ENCODE measurements around the gene TMEM117.
"Not testable (repeated sequence)": the region's sequence is repeated elsewhere in the genome, so short reads cannot be mapped to it uniquely, and the experiment has no call there.

The TMEM117 gene

DNA sequence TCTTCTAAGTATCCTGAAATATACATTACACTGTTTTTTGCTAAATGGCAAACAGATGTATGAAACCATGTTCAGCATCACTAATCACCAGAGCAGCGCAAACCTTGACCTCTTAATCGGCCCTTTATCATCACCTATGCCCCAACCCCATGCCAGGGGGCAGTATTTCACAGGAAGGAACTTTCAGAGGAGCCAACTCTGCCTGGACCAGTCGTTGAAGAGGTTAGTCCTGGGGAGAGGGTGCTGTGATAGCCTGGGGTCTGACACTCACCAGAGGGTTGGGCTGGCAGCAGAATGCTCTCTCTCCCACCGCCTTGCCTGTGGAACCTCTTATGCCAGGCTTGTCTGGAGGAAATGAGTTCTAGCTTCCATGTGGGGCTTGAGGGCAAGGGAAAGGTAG, 411.7 kb downstream of the TMEM117 start:
- no peaks in the 10 kb centered on the region for H3K27me3 ChIP-seq (ENCODE audit: control insufficient read depth, insufficient read depth, low read length)
- no peaks in the 10 kb centered on the region for H3K4me1 ChIP-seq (ENCODE audit: control insufficient read depth, insufficient read depth, low read length)
- H3K4me3 ChIP-seq (ENCODE audit: low read depth, low read length) = no peak overlapping the region
- no peaks in the 10 kb centered on the region for H3K36me3 ChIP-seq (ENCODE audit: control insufficient read depth, insufficient read depth, low read length)
- no peak overlapping the region for H3K27ac ChIP-seq (ENCODE audit: low read depth, low read length)
- no peak overlapping the region for H3K9ac ChIP-seq (ENCODE audit: low read depth, low read length)
- no peaks in the 10 kb centered on the region for H3K9me3 ChIP-seq (ENCODE audit: control insufficient read depth, insufficient read depth, low read length)

DNA sequence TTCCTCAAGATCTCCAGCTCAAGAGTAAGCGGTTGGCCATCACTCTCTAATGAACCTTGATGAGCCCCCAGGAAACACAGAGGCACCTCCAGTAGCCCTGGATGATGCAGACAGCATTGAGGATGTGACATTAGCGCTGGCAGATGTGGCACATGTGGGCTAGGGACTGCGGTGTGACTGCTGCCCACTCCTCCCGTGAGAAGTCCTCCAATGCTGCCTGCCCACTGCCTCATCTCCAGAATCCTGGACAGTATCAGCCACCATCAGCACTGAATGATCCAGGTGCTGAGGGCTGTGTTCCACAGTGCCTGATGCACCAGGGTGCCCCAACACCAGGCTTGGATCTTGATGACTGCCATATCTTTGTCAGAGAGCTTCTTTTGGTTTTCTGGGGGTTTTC, 412.6 kb downstream of the TMEM117 start:
- Histone ChIP-seq H3K4me1 (ENCODE audit: control insufficient read depth, insufficient read depth, low read length) (no peaks in the 10 kb centered on the region), H3K27me3 (ENCODE audit: control insufficient read depth, insufficient read depth, low read length) (no peaks in the 10 kb centered on the region), H3K9me3 (ENCODE audit: control insufficient read depth, insufficient read depth, low read length) (no peaks in the 10 kb centered on the region), H3K4me3 (ENCODE audit: low read depth, low read length) (no peak overlapping the region), H3K9ac (ENCODE audit: low read depth, low read length) (no peak overlapping the region), H3K36me3 (ENCODE audit: control insufficient read depth, insufficient read depth, low read length) (no peaks in the 10 kb centered on the region), H3K27ac (ENCODE audit: low read depth, low read length) (no peak overlapping the region)

DNA sequence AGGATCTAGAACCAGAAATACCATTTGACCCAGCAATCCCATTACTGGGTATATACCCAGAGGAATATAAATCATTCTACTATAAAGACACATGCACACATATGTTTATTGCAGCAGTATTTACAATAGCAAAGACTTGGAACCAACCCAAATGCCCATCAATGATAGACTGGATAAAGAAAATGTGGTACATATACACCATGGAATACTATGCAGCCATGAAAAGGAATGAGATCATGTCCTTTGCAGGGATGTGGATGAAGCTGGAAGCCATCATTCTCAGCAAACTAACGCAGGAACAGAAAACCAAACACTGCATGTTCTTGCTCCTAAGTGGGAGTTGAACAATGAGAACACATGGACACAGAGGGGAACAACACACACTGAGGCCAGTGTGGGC, 414.6 kb downstream of the TMEM117 start:
- not testable (repeated sequence) for H3K9ac ChIP-seq (ENCODE audit: low read depth, low read length); H3K27me3 ChIP-seq (ENCODE audit: control insufficient read depth, insufficient read depth, low read length); H3K27ac ChIP-seq (ENCODE audit: low read depth, low read length); H3K9me3 ChIP-seq (ENCODE audit: control insufficient read depth, insufficient read depth, low read length); H3K36me3 ChIP-seq (ENCODE audit: control insufficient read depth, insufficient read depth, low read length); H3K4me1 ChIP-seq (ENCODE audit: control insufficient read depth, insufficient read depth, low read length); H3K4me3 ChIP-seq (ENCODE audit: low read depth, low read length)

DNA sequence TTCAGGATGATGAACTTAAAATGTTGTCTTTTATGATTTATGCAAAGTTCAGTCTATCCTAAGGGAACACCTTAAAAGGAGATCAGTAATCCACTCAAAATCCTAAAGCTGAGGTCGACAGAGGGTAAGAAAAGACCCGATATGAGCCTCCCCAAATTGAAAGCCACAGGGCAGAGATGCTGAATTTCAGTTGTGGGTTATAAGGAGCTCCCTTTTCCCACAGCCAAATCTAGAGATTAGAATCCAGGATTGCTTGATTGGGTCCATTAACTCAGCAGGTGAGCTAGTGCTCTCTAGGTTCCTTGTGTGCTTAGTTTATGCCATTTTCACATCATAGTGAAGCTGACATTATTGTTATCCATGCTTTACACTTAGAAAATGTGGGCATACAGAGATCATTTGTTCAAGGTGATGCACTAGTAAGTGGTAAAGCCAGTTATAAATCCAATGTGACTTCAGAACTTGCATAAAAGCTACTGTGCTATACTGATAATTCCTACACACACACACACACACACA, 417.5 kb downstream of the TMEM117 start:
- Histone ChIP-seq H3K36me3 (ENCODE audit: control insufficient read depth, insufficient read depth, low read length) (no peaks in the 10 kb centered on the region), H3K9ac (ENCODE audit: low read depth, low read length) (no peak overlapping the region), H3K4me3 (ENCODE audit: low read depth, low read length) (no peak overlapping the region), H3K9me3 (ENCODE audit: control insufficient read depth, insufficient read depth, low read length) (no peaks in the 10 kb centered on the region), H3K27ac (ENCODE audit: low read depth, low read length) (no peak overlapping the region), H3K27me3 (ENCODE audit: control insufficient read depth, insufficient read depth, low read length) (no peaks in the 10 kb centered on the region), H3K4me1 (ENCODE audit: control insufficient read depth, insufficient read depth, low read length) (no peaks in the 10 kb centered on the region)

DNA sequence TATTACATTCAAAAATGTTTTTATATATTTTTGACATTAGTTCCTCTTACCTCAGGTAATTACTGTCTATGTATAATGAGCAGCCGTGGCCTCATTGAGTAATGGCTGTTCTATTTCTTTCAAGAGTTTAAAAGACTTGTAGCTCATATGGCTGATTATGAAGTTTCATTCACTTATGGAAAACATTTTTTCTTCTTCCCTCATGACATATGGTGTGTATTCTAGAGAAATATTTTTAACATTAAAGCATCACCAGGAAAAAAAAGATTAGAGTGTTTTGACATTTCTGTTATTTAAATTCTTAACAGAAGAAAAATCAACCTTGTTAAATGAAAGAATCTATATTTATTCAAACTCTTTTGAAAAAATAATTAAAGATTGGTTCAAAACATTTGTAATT, 422.4 kb downstream of the TMEM117 start:
- Histone ChIP-seq H3K27ac (ENCODE audit: low read depth, low read length) (no peak overlapping the region), H3K9ac (ENCODE audit: low read depth, low read length) (no peak overlapping the region), H3K36me3 (ENCODE audit: control insufficient read depth, insufficient read depth, low read length) (no peaks in the 10 kb centered on the region), H3K4me1 (ENCODE audit: control insufficient read depth, insufficient read depth, low read length) (peaks cover 11% of the 10 kb centered on the region), H3K27me3 (ENCODE audit: control insufficient read depth, insufficient read depth, low read length) (no peaks in the 10 kb centered on the region), H3K9me3 (ENCODE audit: control insufficient read depth, insufficient read depth, low read length) (no peaks in the 10 kb centered on the region), H3K4me3 (ENCODE audit: low read depth, low read length) (no peak overlapping the region)

DNA sequence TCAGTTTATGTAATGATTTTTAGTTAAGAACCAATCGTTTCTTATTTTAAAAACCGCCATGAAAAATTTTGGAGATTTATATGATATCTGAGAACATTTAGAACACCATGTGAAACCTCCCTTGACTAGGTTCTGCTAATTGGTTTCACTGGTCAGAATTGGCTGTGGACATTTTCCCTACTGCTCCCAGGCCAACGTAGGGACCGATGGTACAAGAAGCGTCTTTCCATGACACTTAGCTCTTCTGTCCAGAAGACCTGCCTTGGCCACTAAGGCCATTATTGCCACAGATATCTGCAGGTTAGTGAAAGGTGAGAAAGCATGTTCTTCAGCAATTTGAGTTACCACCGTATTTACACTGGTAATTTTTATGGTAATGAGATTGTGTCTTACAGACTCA, 424.0 kb downstream of the TMEM117 start:
- no peak overlapping the region for H3K9ac ChIP-seq (ENCODE audit: low read depth, low read length)
- no peaks in the 10 kb centered on the region for H3K36me3 ChIP-seq (ENCODE audit: control insufficient read depth, insufficient read depth, low read length)
- H3K27me3 ChIP-seq (ENCODE audit: control insufficient read depth, insufficient read depth, low read length) = no peaks in the 10 kb centered on the region
- H3K4me1 ChIP-seq (ENCODE audit: control insufficient read depth, insufficient read depth, low read length) = peaks cover 11% of the 10 kb centered on the region
- no peak overlapping the region for H3K4me3 ChIP-seq (ENCODE audit: low read depth, low read length)
- no peaks in the 10 kb centered on the region for H3K9me3 ChIP-seq (ENCODE audit: control insufficient read depth, insufficient read depth, low read length)
- H3K27ac ChIP-seq (ENCODE audit: low read depth, low read length) = no peak overlapping the region

DNA sequence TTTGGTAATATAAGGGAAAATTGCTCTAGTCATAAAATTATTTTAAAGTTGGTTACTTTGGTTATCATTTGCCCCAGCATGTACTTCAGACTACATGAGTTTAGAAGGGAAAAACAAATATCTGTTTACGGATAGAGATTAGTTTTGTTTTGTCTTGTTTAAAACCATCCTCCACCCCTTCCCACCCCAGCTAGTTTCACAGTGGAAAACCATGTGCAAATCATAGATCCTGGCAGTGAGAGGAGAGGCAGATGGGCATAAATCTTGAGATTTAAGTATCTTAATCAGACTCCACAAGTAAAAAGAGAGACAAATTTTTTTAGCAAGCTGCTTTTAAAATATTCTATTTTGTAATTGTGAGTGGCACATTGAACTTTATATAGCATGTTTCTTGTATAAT, 424.7 kb downstream of the TMEM117 start:
- Histone ChIP-seq H3K4me1 (ENCODE audit: control insufficient read depth, insufficient read depth, low read length) (peaks cover 11% of the 10 kb centered on the region), H3K27ac (ENCODE audit: low read depth, low read length) (no peak overlapping the region), H3K36me3 (ENCODE audit: control insufficient read depth, insufficient read depth, low read length) (no peaks in the 10 kb centered on the region), H3K9me3 (ENCODE audit: control insufficient read depth, insufficient read depth, low read length) (no peaks in the 10 kb centered on the region), H3K4me3 (ENCODE audit: low read depth, low read length) (no peak overlapping the region), H3K27me3 (ENCODE audit: control insufficient read depth, insufficient read depth, low read length) (no peaks in the 10 kb centered on the region), H3K9ac (ENCODE audit: low read depth, low read length) (no peak overlapping the region)

DNA sequence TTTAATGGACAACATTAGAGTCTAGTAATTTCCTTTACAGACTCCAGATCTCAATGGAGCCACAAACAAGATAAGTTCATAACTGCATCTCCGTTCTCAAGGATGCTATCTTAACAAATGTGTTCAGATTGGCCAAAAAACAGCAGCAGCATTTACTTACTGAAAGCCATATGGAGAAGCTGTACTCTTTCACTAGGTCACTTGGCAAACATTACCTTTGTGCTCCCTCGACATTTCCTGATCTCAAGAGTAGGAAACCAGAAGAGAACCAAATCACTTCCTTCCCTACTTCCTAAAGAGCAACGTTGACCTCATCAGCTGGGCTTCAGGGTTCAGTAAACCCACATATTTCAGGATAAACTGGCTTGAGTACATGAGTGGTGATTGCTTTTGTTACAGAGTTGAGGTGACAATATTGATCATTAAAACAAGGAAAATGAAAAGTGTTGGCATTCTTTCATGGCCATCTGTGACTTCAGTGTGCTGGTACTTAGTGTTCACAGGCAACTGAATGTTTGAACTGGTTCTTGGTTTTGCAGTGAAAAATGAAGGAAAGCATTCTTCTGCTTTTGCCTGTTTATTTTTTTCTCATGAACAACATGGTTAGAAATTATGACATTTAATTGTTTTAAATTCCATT, 449.6 kb downstream of the TMEM117 start:
- H3K9ac ChIP-seq (ENCODE audit: low read depth, low read length) = no peak overlapping the region
- no peaks in the 10 kb centered on the region for H3K9me3 ChIP-seq (ENCODE audit: control insufficient read depth, insufficient read depth, low read length)
- H3K4me3 ChIP-seq (ENCODE audit: low read depth, low read length) = no peak overlapping the region
- no peak overlapping the region for H3K27ac ChIP-seq (ENCODE audit: low read depth, low read length)
- H3K36me3 ChIP-seq (ENCODE audit: control insufficient read depth, insufficient read depth, low read length) = no peaks in the 10 kb centered on the region
- H3K27me3 ChIP-seq (ENCODE audit: control insufficient read depth, insufficient read depth, low read length) = no peaks in the 10 kb centered on the region
- H3K4me1 ChIP-seq (ENCODE audit: control insufficient read depth, insufficient read depth, low read length) = no peaks in the 10 kb centered on the region

DNA sequence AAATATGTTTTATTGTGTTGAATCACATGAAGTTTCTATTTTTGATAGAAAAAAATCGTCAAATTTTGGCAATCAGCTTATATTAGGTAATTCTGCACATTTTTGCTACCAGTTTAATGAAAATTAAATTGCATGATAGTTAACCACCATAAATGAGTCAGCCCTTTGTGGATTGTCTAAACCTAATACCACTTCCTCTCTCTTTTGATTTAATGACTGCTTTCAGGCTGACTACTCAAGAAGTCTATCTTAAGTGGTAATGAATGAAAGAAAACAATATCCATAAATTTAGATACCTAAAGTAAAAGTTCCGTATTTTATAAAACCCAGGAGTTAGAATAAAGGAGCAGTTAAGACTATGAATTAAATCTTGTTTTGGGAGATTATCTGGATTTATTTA, 450.5 kb downstream of the TMEM117 start:
- H3K4me1 ChIP-seq (ENCODE audit: control insufficient read depth, insufficient read depth, low read length) = no peaks in the 10 kb centered on the region
- H3K27me3 ChIP-seq (ENCODE audit: control insufficient read depth, insufficient read depth, low read length) = no peaks in the 10 kb centered on the region
- H3K36me3 ChIP-seq (ENCODE audit: control insufficient read depth, insufficient read depth, low read length) = no peaks in the 10 kb centered on the region
- no peak overlapping the region for H3K4me3 ChIP-seq (ENCODE audit: low read depth, low read length)
- H3K9ac ChIP-seq (ENCODE audit: low read depth, low read length) = no peak overlapping the region
- H3K27ac ChIP-seq (ENCODE audit: low read depth, low read length) = no peak overlapping the region
- H3K9me3 ChIP-seq (ENCODE audit: control insufficient read depth, insufficient read depth, low read length) = no peaks in the 10 kb centered on the region

DNA sequence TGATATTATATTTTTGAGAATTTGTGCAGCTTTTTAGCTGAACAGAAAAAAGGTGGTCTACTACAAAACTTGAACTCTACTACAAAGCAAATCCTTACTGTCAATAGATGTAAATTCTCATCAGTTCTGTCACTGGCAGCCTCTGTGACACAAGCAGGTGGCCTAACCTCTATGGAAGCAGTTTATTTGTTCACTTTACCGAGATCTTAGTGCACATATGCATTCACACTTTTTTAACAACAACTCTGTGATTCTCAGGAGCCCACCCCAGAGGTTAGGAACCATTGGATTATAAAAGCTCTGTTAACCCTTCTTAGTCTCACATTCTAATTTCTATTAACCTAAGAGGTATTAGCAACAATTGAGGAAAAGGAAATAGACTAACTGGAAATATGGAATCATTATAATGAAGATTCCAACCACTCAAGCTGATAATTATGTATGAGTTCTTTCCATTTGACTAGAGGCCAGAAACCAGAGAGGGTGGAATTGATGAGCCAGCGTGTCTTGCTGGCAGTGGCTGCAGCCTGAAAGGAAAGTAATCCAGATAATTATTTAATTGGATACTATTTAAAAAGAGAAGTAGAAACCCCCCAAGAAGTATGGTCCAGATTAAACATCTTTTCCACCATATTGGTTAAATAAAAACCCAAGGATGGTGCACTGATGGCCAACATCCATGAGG, 451.1 kb downstream of the TMEM117 start:
- no peaks in the 10 kb centered on the region for H3K27me3 ChIP-seq (ENCODE audit: control insufficient read depth, insufficient read depth, low read length)
- H3K27ac ChIP-seq (ENCODE audit: low read depth, low read length) = no peak overlapping the region
- H3K4me1 ChIP-seq (ENCODE audit: control insufficient read depth, insufficient read depth, low read length) = no peaks in the 10 kb centered on the region
- no peak overlapping the region for H3K9ac ChIP-seq (ENCODE audit: low read depth, low read length)
- H3K4me3 ChIP-seq (ENCODE audit: low read depth, low read length) = no peak overlapping the region
- H3K36me3 ChIP-seq (ENCODE audit: control insufficient read depth, insufficient read depth, low read length) = no peaks in the 10 kb centered on the region
- H3K9me3 ChIP-seq (ENCODE audit: control insufficient read depth, insufficient read depth, low read length) = no peaks in the 10 kb centered on the region

DNA sequence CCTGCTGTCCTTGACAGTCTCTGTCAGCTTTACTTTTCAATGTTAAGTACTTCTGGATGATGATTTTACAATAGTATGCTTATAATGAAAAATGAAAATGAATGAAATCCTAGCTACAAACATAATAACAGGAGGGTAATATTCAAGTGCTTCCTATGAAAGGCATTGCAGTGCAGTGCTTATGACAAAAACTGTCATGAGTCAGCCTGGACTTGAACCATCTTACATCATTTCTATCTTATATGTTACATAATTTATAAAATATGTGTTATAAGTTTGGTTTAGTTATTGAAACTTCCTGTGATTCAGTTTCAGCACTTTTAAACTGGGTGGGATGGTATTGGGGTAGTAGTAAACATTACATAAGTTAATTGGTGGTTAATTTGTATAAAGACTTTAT, 451.7 kb downstream of the TMEM117 start:
- Histone ChIP-seq H3K4me3 (ENCODE audit: low read depth, low read length) (no peak overlapping the region), H3K27ac (ENCODE audit: low read depth, low read length) (no peak overlapping the region), H3K36me3 (ENCODE audit: control insufficient read depth, insufficient read depth, low read length) (no peaks in the 10 kb centered on the region), H3K4me1 (ENCODE audit: control insufficient read depth, insufficient read depth, low read length) (no peaks in the 10 kb centered on the region), H3K9me3 (ENCODE audit: control insufficient read depth, insufficient read depth, low read length) (no peaks in the 10 kb centered on the region), H3K27me3 (ENCODE audit: control insufficient read depth, insufficient read depth, low read length) (no peaks in the 10 kb centered on the region), H3K9ac (ENCODE audit: low read depth, low read length) (no peak overlapping the region)

All from HUES48 (cell line).